GM12878 (cell line): ENCODE measurements around the gene ATP1B1. TPM values are rescaled to one million over a fixed set of nuclear protein-coding genes. Genes with fewer than 3 reads are reported as not detected.

Source experiments
- ATAC-seq: fragments of 200-7000 bp; cut with Tn5 transposase; 3 replicates; pipeline ENCODE4 v1.9.1; 2020; ENCODE audit warnings: mild to moderate bottlenecking, moderate library complexity
- BruUV-seq: library from RNA; stranded (reverse); fragments of 400-500 nt; replicated peaks from 2 replicates; lab custom pipeline; 2021; lab: Mats Ljungman, UMichigan
- CTCF ChIA-PET: fragments of 300-600 bp; sonication (Branson Sonifier 250); formaldehyde crosslinking; extraction: SDS; loops from one replicate; lab custom pipeline; 2021; ENCODE audit warnings: inconsistent platforms; lab: Yijun Ruan, JAX
- POLR2A ChIA-PET: fragments of 350-600 bp; formaldehyde crosslinking; extraction: SDS; loops from one replicate; lab custom pipeline; 2021; ENCODE audit warnings: inconsistent platforms; lab: Charles Lee
- RAD21 ChIA-PET: fragments of 300-600 bp; sonication (Branson Sonifier 250); formaldehyde crosslinking; loops from one replicate; lab custom pipeline; 2023; ENCODE audit warnings: antibody characterized with exemption; ENCODE audit not compliant: unreplicated experiment; lab: Charles Lee
- SMC1A ChIA-PET: fragments of 300-600 bp; sonication (Branson Sonifier 250); formaldehyde crosslinking; loops from one replicate; lab custom pipeline; 2023; ENCODE audit not compliant: unreplicated experiment, uncharacterized antibody; lab: Charles Lee
- DNase-seq: peaks from one replicate; pipeline ENCODE4 v3.0.0-alpha.2; 2011; ENCODE audit warnings: low read depth, low spot score
- FAIRE-seq: peaks from 3 replicates; lab custom pipeline; 2011; peaks lifted over from hg19 to GRCh38; lab: Jason Lieb, UNC
- H2AFZ ChIP-seq: 2 replicates; pipeline ENCODE4 v1.6.0; 2011; ENCODE audit warnings: low read depth, low read length, control low read depth; ENCODE audit not compliant: control insufficient read depth
- H3K27ac ChIP-seq: 2 replicates; pipeline ENCODE4 v1.5.1; 2011; ENCODE audit warnings: control low read depth; ENCODE audit not compliant: control insufficient read depth, insufficient read depth
- H3K27me3 ChIP-seq, 2 experiments: replicated peaks in 1 of 2; 2 replicates each; pipeline versions ENCODE4 v1.6.0 to v1.6.1; 2011; ENCODE audit warnings: low read length in 1 of 2; ENCODE audit not compliant: control insufficient read depth in 2 of 2, insufficient read depth in 2 of 2
- H3K36me3 ChIP-seq, 2 experiments: 2 replicates each; pipeline ENCODE4 v1.5.1; 2011; ENCODE audit warnings: low read length in 1 of 2; ENCODE audit not compliant: control insufficient read depth in 2 of 2, insufficient read depth in 2 of 2
- H3K4me1 ChIP-seq: 2 replicates; pipeline ENCODE4 v1.6.1; 2011; ENCODE audit warnings: mild to moderate bottlenecking, low read length, moderate library complexity, mixed read lengths; ENCODE audit not compliant: control insufficient read depth, insufficient read depth
- H3K4me2 ChIP-seq: 2 replicates; pipeline ENCODE4 v1.6.0; 2011; ENCODE audit warnings: control low read depth; ENCODE audit not compliant: control insufficient read depth, insufficient read depth
- H3K4me3 ChIP-seq: fragments of 200-600 bp; sonication (generic); 2 replicates; pipeline ENCODE4 v1.5.1; 2016
- H3K79me2 ChIP-seq: 2 replicates; pipeline ENCODE4 v1.6.0; 2011; ENCODE audit warnings: low read length; ENCODE audit not compliant: control insufficient read depth, insufficient read depth
- H3K9ac ChIP-seq: 2 replicates; pipeline ENCODE4 v1.8.0; 2011; ENCODE audit warnings: low read length, control low read depth, mixed read lengths; ENCODE audit not compliant: control insufficient read depth, insufficient read depth
- H3K9me3 ChIP-seq: replicated peaks from 3 replicates; pipeline ENCODE4 v1.5.1; 2011; ENCODE audit warnings: mild to moderate bottlenecking, low read length; ENCODE audit not compliant: control insufficient read depth, insufficient read depth
- H4K20me1 ChIP-seq: 2 replicates; pipeline ENCODE4 v1.6.0; 2011; ENCODE audit not compliant: control insufficient read depth, insufficient read depth
- CHD2 ChIP-seq: IDR thresholded peaks from 2 replicates; pipeline ENCODE4 v1.6.1; 2011; ENCODE audit warnings: low read depth, low read length, improper control_type of control experiment, borderline replicate concordance
- EZH2 ChIP-seq: IDR thresholded peaks from 2 replicates; pipeline ENCODE4 v1.6.1; 2012; ENCODE audit warnings: low read depth, mild to moderate bottlenecking, control low read depth, inconsistent platforms, low read length, borderline replicate concordance; ENCODE audit not compliant: control insufficient read depth
- IRF4 ChIP-seq: IDR thresholded peaks from 2 replicates; pipeline ENCODE4 v1.6.1; 2011; ENCODE audit warnings: low read depth, low read length
- MEF2B ChIP-seq: fragments of 450-650 bp; IDR thresholded peaks from 2 replicates; pipeline ENCODE4 v1.6.1; 2018; ENCODE audit warnings: mild to moderate bottlenecking, moderate library complexity; ENCODE audit not compliant: partially characterized antibody, poor library complexity, severe bottlenecking
- NR2C2 ChIP-seq: IDR thresholded peaks from 2 replicates; pipeline ENCODE4 v1.6.1; 2011; ENCODE audit warnings: borderline replicate concordance, low read depth; ENCODE audit not compliant: control insufficient read depth, insufficient read length
- RAD51 ChIP-seq: fragments of 450-650 bp; IDR thresholded peaks from 2 replicates; pipeline ENCODE4 v1.6.1; 2016; ENCODE audit warnings: moderate library complexity, mild to moderate bottlenecking, inconsistent platforms
- RFX5 ChIP-seq: IDR thresholded peaks from 2 replicates; pipeline ENCODE4 v1.6.1; 2011; ENCODE audit warnings: low read depth, low read length, improper control_type of control experiment
- SREBF2 ChIP-seq: IDR thresholded peaks from 2 replicates; pipeline ENCODE4 v1.6.1; 2012; ENCODE audit warnings: mild to moderate bottlenecking, low read length
- TCF3 ChIP-seq: IDR thresholded peaks from 2 replicates; pipeline ENCODE4 v1.6.1; 2012; ENCODE audit warnings: low read depth, mild to moderate bottlenecking, low read length, borderline replicate concordance; ENCODE audit not compliant: insufficient read depth
- ZNF274 ChIP-seq: IDR thresholded peaks from one replicate; pipeline ENCODE4 v1.8.0; 2011; ENCODE audit not compliant: insufficient read length, insufficient read depth
- WGBS: methylation state at CpG from one replicate; pipeline ENCODE4 v1.1.6; 2016; ENCODE audit warnings: low lambda C conversion rate; ENCODE audit not compliant: insufficient replicate concordance, insufficient coverage; ENCODE audit errors: missing lambda C conversion rate; 5-methylcytosine and 5-hydroxymethylcytosine counted together
- in situ Hi-C: fragments of 300-500 bp; cut with MboI; formaldehyde crosslinking; loops from 9 replicates; pipeline ENCODE4 v1.14.3; 2018; ENCODE audit warnings: mixed read lengths
- intact Hi-C: fragments of 100-400 bp; cut with micrococcal nuclease; formaldehyde crosslinking; loops from one replicate; pipeline ENCODE4 v1.14.2; 2022; ENCODE audit not compliant: unreplicated experiment
- polyA plus RNA-seq, 11 experiments: library from polyadenylated mRNA; depleted of rRNA in 4 of 11; unstranded in 6 of 11; stranded (reverse) in 5 of 11; fragments of >200 nt; fragmentation: Nextera tagmentation in 4 of 11; fragmentation: Illumina TruSeq in 1 of 11; extraction: Ambion mirVana in 4 of 11; extraction: Trizol in 1 of 11; gene quantifications; 1 replicate in 1 of 11; 2 replicates in 10 of 11; pipeline versions ENCODE4 v1.2.1 to v1.2.3, GENCODE V29; 2011 to 2016; ENCODE audit warnings: inconsistent platforms in 2 of 11, missing spikeins in 2 of 11, low read depth in 1 of 11
- total RNA-seq, 4 experiments: library from RNA; depleted of rRNA in 3 of 4; stranded (reverse); fragments of >200 nt in 3 of 4; fragmentation: Illumina TruSeq in 1 of 4; extraction: Trizol in 1 of 4; gene quantifications; 2 replicates each; pipeline versions ENCODE4 v1.2.1 to v1.2.3, GENCODE V29; 2013 to 2021
- TF ChIP-seq, protein P1 (sequence below): fragments of 450-650 bp; IDR thresholded peaks from 2 replicates; pipeline ENCODE4 v1.6.1; 2018; ENCODE audit warnings: mild to moderate bottlenecking, low read depth, moderate library complexity; ENCODE audit not compliant: partially characterized antibody
- TF ChIP-seq, protein P2 (sequence below): fragments of 450-650 bp; formaldehyde crosslinking; IDR thresholded peaks from 2 replicates; pipeline ENCODE4 v1.5.0; 2022; ENCODE audit warnings: mild to moderate bottlenecking, missing genetic modification characterization

Gene ATP1B1
- total and polyA plus RNA-seq, 10 of the 15 experiments (the other 5 are each of a cell fraction or from before 2014, with no cell fraction given) = 0.84 to 14.0 (median 1.4) TPM

DNA sequence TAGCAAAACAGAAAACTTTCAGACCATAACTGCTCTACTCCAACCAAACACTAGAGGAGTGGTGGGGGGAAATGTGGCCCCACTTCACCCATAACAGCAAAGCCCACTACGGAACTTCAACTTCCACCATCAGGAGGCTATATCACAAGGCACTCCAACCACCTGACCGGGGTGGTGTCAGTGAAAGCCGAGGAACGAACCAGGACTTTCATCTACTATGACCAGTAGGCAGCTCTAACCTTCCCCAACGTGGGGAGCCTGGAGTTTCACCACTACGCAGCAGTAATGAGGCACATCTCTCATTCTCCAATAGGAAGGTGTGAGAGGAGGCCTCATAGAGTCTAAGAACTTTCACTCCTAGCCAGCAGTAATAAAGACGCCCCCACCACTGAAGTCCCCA lies 42.4 kb upstream of the ATP1B1 start:
- intact Hi-C loops = no loop called here
- no peak overlapping the region for H3K9ac ChIP-seq
- no peak for FAIRE-seq
- TF ChIP-seq TCF3 (no peak), RFX5 (no peak), SREBF2 (no peak), EZH2 (no peak), CHD2 (no peak), MEF2B (no peak), RAD51 (no peak), NR2C2 (no peak), IRF4 (no peak), ZNF274 (no peak)
- TF ChIP-seq, protein P1, sequence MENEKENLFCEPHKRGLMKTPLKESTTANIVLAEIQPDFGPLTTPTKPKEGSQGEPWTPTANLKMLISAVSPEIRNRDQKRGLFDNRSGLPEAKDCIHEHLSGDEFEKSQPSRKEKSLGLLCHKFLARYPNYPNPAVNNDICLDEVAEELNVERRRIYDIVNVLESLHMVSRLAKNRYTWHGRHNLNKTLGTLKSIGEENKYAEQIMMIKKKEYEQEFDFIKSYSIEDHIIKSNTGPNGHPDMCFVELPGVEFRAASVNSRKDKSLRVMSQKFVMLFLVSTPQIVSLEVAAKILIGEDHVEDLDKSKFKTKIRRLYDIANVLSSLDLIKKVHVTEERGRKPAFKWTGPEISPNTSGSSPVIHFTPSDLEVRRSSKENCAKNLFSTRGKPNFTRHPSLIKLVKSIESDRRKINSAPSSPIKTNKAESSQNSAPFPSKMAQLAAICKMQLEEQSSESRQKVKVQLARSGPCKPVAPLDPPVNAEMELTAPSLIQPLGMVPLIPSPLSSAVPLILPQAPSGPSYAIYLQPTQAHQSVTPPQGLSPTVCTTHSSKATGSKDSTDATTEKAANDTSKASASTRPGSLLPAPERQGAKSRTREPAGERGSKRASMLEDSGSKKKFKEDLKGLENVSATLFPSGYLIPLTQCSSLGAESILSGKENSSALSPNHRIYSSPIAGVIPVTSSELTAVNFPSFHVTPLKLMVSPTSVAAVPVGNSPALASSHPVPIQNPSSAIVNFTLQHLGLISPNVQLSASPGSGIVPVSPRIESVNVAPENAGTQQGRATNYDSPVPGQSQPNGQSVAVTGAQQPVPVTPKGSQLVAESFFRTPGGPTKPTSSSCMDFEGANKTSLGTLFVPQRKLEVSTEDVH = no peak
- TF ChIP-seq, protein P2, sequence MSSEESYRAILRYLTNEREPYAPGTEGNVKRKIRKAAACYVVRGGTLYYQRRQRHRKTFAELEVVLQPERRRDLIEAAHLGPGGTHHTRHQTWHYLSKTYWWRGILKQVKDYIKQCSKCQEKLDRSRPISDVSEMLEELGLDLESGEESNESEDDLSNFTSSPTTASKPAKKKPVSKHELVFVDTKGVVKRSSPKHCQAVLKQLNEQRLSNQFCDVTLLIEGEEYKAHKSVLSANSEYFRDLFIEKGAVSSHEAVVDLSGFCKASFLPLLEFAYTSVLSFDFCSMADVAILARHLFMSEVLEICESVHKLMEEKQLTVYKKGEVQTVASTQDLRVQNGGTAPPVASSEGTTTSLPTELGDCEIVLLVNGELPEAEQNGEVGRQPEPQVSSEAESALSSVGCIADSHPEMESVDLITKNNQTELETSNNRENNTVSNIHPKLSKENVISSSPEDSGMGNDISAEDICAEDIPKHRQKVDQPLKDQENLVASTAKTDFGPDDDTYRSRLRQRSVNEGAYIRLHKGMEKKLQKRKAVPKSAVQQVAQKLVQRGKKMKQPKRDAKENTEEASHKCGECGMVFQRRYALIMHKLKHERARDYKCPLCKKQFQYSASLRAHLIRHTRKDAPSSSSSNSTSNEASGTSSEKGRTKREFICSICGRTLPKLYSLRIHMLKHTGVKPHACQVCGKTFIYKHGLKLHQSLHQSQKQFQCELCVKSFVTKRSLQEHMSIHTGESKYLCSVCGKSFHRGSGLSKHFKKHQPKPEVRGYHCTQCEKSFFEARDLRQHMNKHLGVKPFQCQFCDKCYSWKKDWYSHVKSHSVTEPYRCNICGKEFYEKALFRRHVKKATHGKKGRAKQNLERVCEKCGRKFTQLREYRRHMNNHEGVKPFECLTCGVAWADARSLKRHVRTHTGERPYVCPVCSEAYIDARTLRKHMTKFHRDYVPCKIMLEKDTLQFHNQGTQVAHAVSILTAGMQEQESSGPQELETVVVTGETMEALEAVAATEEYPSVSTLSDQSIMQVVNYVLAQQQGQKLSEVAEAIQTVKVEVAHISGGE (CRISPR knock-in tag) = no peak
- peaks cover 2% of the 10 kb centered on the region; the same call in 2 of the 3 replicates for H3K9me3 ChIP-seq
- H4K20me1 ChIP-seq = no peaks in the 10 kb centered on the region
- no peaks in the 10 kb centered on the region for H3K36me3 ChIP-seq
- POLR2A ChIA-PET = interaction anchor here (1.5 kb wide), 1 partner anchor 22 kb away, joined by 4 read pairs; no protein-coding TSS in a partner anchor
- H2AFZ ChIP-seq = no peak overlapping the region
- no peaks in the 10 kb centered on the region for H3K27me3 ChIP-seq
- no peak overlapping the region for H3K4me2 ChIP-seq
- no peak for DNase-seq
- CTCF ChIA-PET = no interaction called here
- no peak for ATAC-seq
- no peak overlapping the region for H3K4me3 ChIP-seq
- BruUV-seq = no TSS peak
- no peaks in the 10 kb centered on the region for H3K4me1 ChIP-seq
- 58% methylated on average over 7 of the region's 7 CpGs for WGBS
- in situ Hi-C loops = no loop called here
- no peaks in the 10 kb centered on the region for H3K79me2 ChIP-seq
- SMC1A ChIA-PET = interaction anchor here (1.8 to 2.4 kb wide), 2 partner anchors 8 to 14 kb away, joined by 7 to 9 read pairs; no protein-coding TSS in a partner anchor
- RAD21 ChIA-PET = no interaction called here
- H3K27ac ChIP-seq = no peak overlapping the region
